Measurements from ENCODE around the gene TMEFF2.

TMEFF2 gene

GRCh38 chr2:192068966-192069365 is 125.8 kb downstream of the TMEFF2 start:
- DNase-seq (ENCODE audit: low spot score) (no peak), ATAC-seq (ENCODE audit: low read depth) (no peak)
- Histone ChIP-seq H3K27ac (ENCODE audit: poor library complexity, severe bottlenecking) (no peak overlapping the region), H3K27me3 (ENCODE audit: insufficient read depth, poor library complexity, severe bottlenecking) (no peaks in the 10 kb centered on the region), H3K4me1 (ENCODE audit: insufficient read depth, poor library complexity, severe bottlenecking) (no peaks in the 10 kb centered on the region), H3K36me3 (ENCODE audit: low read depth) (no peaks in the 10 kb centered on the region), H3K4me3 (ENCODE audit: severe bottlenecking) (no peak overlapping the region), H3K9me3 (ENCODE audit: severe bottlenecking) (no peaks in the 10 kb centered on the region)
- TF ChIP-seq, protein P1, sequence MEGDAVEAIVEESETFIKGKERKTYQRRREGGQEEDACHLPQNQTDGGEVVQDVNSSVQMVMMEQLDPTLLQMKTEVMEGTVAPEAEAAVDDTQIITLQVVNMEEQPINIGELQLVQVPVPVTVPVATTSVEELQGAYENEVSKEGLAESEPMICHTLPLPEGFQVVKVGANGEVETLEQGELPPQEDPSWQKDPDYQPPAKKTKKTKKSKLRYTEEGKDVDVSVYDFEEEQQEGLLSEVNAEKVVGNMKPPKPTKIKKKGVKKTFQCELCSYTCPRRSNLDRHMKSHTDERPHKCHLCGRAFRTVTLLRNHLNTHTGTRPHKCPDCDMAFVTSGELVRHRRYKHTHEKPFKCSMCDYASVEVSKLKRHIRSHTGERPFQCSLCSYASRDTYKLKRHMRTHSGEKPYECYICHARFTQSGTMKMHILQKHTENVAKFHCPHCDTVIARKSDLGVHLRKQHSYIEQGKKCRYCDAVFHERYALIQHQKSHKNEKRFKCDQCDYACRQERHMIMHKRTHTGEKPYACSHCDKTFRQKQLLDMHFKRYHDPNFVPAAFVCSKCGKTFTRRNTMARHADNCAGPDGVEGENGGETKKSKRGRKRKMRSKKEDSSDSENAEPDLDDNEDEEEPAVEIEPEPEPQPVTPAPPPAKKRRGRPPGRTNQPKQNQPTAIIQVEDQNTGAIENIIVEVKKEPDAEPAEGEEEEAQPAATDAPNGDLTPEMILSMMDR (IDR thresholded peaks at IDR 0.05; ENCODE audit: poor library complexity, severe bottlenecking) = no peak

DNA sequence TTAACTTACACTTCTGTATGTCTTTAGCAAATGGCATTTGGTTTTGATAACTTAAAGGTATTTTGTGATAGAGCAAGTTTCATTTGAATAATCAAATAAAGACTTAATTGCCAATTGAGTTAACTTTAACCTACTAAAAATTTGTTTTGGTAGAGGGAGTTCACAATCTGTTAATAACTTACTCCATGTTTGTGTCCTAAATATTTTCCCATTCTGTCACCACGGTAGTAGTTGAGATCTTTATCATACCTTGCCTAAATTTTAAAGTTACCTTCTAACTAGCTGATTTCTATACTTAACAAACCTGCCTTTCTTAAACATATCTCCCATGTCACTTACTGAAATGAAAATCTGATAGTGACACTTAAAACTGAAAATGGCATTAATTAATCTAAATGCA is 127.1 kb downstream of the TMEFF2 start:
- H3K4me3 ChIP-seq (ENCODE audit: severe bottlenecking) = no peak overlapping the region
- no peak overlapping the region for H3K27ac ChIP-seq (ENCODE audit: poor library complexity, severe bottlenecking)
- H3K36me3 ChIP-seq (ENCODE audit: low read depth) = no peaks in the 10 kb centered on the region
- TF ChIP-seq, protein P1 (IDR thresholded peaks at IDR 0.05; ENCODE audit: poor library complexity, severe bottlenecking) = no peak
- H3K27me3 ChIP-seq (ENCODE audit: insufficient read depth, poor library complexity, severe bottlenecking) = no peaks in the 10 kb centered on the region
- DNase-seq (ENCODE audit: low spot score) = no peak
- no peak for ATAC-seq (ENCODE audit: low read depth)
- H3K9me3 ChIP-seq (ENCODE audit: severe bottlenecking) = no peaks in the 10 kb centered on the region
- H3K4me1 ChIP-seq (ENCODE audit: insufficient read depth, poor library complexity, severe bottlenecking) = no peaks in the 10 kb centered on the region

DNA sequence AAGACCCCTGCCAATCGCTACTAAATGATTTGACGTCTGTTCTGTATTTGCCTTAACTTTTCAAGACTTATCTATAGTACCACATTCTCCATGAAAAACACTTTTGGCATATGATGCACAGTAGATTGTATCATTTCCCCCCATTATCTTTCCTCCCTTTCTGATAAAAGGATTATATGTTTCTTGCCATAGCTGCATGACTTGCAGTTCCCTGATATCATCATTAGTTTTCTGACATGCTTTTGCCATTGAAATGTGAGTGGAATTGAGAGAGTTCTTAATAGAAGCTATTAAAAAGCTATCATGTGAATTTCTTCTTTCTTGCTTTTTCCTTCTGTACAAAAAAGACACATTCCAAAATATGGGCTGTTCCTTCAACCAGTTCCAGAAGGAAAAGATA is 130.3 kb downstream of the TMEFF2 start:
- ATAC-seq (ENCODE audit: low read depth) (no peak), DNase-seq (ENCODE audit: low spot score) (no peak)
- H3K27ac ChIP-seq (ENCODE audit: poor library complexity, severe bottlenecking) = no peak overlapping the region
- no peaks in the 10 kb centered on the region for H3K27me3 ChIP-seq (ENCODE audit: insufficient read depth, poor library complexity, severe bottlenecking)
- TF ChIP-seq, protein P1 (IDR thresholded peaks at IDR 0.05; ENCODE audit: poor library complexity, severe bottlenecking) = no peak
- no peaks in the 10 kb centered on the region for H3K36me3 ChIP-seq (ENCODE audit: low read depth)
- no peaks in the 10 kb centered on the region for H3K4me1 ChIP-seq (ENCODE audit: insufficient read depth, poor library complexity, severe bottlenecking)
- no peak overlapping the region for H3K4me3 ChIP-seq (ENCODE audit: severe bottlenecking)
- H3K9me3 ChIP-seq (ENCODE audit: severe bottlenecking) = no peaks in the 10 kb centered on the region

GRCh38 chr2:192060161-192060560 is 134.6 kb downstream of the TMEFF2 start:
- Histone ChIP-seq H3K36me3 (ENCODE audit: low read depth) (no peaks in the 10 kb centered on the region), H3K27me3 (ENCODE audit: insufficient read depth, poor library complexity, severe bottlenecking) (no peaks in the 10 kb centered on the region), H3K27ac (ENCODE audit: poor library complexity, severe bottlenecking) (no peak overlapping the region), H3K4me1 (ENCODE audit: insufficient read depth, poor library complexity, severe bottlenecking) (no peaks in the 10 kb centered on the region), H3K4me3 (ENCODE audit: severe bottlenecking) (no peak overlapping the region), H3K9me3 (ENCODE audit: severe bottlenecking) (no peaks in the 10 kb centered on the region)
- no peak for ATAC-seq (ENCODE audit: low read depth)
- TF ChIP-seq, protein P1 (IDR thresholded peaks at IDR 0.05; ENCODE audit: poor library complexity, severe bottlenecking) = no peak
- no peak for DNase-seq (ENCODE audit: low spot score)

DNA sequence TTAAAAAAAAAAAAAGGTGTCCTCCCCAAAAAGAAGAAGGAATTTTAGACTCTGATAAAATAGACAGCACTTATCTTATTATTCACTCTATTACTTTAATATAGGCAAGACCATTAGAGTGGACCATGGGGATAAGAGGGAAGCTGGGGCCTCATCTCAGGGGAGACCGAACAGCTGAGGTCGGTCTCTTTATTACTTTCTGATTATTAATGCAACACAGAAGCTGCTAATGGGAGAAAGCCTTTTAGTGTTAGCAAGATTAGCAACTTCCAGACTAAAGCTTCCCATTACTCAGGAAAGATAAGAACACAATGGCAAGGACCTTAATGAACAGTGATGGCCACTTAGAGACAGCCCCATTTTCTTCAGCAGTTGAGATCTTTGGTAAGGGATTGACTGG is 135.5 kb downstream of the TMEFF2 start:
- TF ChIP-seq, protein P1 (IDR thresholded peaks at IDR 0.05; ENCODE audit: poor library complexity, severe bottlenecking) = no peak
- DNase-seq (ENCODE audit: low spot score) (no peak), ATAC-seq (ENCODE audit: low read depth) (no peak)
- Histone ChIP-seq H3K4me3 (ENCODE audit: severe bottlenecking) (no peak overlapping the region), H3K27ac (ENCODE audit: poor library complexity, severe bottlenecking) (no peak overlapping the region), H3K36me3 (ENCODE audit: low read depth) (no peaks in the 10 kb centered on the region), H3K27me3 (ENCODE audit: insufficient read depth, poor library complexity, severe bottlenecking) (no peaks in the 10 kb centered on the region), H3K4me1 (ENCODE audit: insufficient read depth, poor library complexity, severe bottlenecking) (no peaks in the 10 kb centered on the region), H3K9me3 (ENCODE audit: severe bottlenecking) (no peaks in the 10 kb centered on the region)
